ENCODE results near the gene ZNF786.
"Not testable (repeated sequence)": the region's sequence is repeated elsewhere in the genome, so short reads cannot be mapped to it uniquely, and the experiment has no call there.

ZNF786 gene

DNA sequence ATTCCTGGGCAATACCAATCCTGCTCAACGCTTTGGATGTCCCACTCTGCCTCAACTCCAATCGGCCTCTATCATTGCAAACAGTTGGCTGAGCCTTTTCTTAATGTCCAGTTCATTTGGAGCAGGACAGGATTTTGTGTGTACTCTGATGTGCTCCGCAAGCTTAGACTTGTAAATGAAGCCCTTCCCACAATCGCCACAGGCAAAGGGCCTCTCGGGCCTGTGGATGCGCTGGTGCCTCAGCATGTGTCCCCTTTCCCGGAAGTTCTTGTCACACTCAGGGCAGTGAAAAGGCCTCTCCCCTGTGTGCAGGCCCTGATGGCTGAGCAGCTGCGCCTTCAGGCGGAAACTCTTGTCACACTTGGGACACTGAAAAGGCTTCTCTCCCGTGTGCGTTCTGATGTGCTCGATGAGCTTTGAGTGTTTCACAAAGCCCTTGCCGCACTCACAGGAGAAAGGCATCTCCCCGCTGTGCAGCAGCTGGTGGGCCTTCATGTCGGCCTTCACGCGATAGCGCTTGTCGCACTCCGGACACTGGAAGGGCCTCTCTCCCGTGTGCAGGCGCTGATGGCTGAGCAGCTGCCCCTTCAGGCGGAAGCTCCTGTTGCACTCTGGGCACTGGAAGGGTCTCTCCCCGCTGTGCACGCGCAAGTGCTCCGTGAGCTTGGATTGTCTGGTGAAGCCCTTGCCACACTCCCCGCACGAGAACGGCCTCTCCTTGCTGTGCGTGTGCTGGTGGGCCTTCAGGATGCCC lies 20.0 kb downstream of the ZNF786 start:
- TF ChIP-seq ZNF274 (IDR thresholded peaks at IDR 0.05; ENCODE audit: low read depth, low read length): no peak
- H3K4me3 ChIP-seq (ENCODE audit: low read length): no peak overlapping the region

DNA sequence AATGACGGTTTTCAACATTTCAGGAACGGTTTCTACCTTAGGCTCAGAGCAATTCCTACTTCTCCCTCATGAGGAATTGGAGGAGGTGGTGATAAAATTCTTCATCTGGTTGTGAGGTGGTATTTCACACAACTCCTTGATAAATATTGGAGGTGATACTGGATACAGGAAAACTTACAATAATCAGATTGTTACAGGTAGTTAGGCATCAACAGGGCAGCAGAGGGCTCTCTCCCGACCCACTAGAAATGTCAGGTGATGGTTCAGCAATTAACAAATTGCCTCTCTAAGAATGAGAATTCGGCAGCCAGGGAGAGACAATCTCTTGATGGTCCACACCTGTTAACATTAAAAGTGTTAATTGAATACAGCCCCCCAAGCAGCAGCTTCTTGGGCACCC lies 22.6 kb downstream of the ZNF786 start:
- no peak for TF ChIP-seq ZNF274 (IDR thresholded peaks at IDR 0.05; ENCODE audit: low read depth, low read length)
- H3K4me3 ChIP-seq (ENCODE audit: low read length): no peak overlapping the region

DNA sequence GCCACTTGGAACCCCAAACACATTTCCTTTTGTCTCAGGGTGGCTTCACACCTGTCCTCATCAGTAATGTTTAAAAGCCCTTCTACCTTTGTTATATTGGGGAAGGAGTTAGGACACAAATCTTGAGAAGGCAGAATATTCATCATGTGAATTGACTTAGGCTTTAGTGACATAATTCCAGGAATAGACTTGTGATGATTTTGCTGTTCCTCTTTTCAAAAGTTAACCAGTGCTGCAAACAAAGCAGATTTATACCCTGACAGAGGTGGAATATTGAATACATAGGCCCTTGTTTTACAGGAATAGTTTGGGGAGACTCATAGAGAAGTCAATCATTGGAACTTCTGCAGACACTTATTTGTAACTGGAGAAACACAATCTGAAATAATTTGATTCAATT lies 27.0 kb downstream of the ZNF786 start:
- no peak overlapping the region for H3K4me3 ChIP-seq (ENCODE audit: low read length)
- TF ChIP-seq ZNF274 (IDR thresholded peaks at IDR 0.05; ENCODE audit: low read depth, low read length): no peak

DNA sequence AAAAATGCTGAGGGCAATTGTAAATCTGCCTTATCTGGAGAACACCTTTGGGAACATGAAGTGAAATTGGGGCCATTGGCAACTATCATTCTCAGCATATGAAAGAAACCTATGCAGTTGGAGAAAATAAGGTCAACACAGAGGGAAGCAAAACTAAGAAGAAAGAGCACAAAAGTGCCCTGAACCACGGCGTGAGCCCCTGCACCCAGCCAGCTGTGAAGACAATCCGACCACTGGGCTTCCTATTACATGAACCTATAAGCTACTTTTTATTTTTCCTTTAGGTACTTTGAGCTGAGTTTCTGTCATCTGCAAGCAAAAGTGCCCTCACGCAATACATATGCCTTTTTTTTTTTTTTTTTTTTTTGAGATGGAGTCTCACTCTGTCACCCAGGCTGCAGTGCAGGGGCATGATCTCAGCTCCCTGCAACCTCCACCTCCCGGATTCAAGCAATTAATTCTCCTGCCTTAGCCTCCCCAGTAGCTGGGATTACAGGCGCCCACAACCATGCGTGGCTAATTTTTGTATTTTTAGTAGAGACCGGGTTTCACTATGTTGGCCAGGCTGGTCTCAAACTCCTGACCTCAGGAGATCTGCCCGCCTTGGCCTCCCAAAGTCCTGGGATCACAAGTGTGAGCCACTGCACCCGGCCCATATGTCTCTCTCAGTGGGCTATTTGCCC lies 28.2 kb downstream of the ZNF786 start:
- H3K4me3 ChIP-seq (ENCODE audit: low read length): not testable (repeated sequence)

DNA sequence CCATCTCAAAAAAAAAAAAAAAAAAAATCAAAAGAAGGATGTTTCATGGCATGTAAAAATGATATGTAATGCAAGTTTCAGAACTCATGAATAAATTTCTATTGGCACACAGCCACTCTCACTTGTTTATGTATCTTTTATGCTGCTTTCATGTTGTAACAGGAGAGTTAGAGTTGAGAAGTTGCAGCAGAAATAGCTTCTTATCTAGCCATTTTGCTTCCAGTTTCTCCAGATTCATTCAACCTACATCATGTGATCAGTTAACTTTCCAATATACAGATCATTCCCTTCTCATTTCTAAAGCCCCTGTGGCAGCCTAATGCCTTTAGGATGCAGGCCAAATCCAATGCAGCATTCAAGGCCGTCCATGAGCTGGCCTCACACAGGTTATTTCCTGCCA lies 30.4 kb downstream of the ZNF786 start:
- H3K4me3 ChIP-seq (ENCODE audit: low read length): no peak overlapping the region
- no peak for TF ChIP-seq ZNF274 (IDR thresholded peaks at IDR 0.05; ENCODE audit: low read depth, low read length)

DNA sequence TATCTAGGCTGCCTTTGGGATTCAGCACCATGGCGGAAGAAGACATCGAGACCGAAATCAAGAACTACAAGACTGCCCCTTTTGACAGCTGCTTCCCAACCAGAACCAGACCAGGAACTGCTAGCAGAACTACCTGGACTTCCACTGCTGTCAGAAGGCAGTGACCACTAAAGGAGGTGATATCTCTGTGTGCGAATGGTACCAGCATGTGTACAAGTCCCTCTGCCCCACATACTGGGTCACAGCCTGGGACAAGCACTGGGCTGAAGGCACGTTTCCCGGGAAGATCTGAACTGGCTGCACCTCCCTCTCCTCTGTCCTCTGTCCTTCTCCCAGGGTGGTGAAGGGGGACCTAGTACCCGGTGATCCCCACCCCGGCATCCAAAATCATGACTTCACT lies 36.6 kb downstream of the ZNF786 start:
- H3K4me3 ChIP-seq (ENCODE audit: low read length): no peak overlapping the region
- no peak for TF ChIP-seq ZNF274 (IDR thresholded peaks at IDR 0.05; ENCODE audit: low read depth, low read length)

DNA sequence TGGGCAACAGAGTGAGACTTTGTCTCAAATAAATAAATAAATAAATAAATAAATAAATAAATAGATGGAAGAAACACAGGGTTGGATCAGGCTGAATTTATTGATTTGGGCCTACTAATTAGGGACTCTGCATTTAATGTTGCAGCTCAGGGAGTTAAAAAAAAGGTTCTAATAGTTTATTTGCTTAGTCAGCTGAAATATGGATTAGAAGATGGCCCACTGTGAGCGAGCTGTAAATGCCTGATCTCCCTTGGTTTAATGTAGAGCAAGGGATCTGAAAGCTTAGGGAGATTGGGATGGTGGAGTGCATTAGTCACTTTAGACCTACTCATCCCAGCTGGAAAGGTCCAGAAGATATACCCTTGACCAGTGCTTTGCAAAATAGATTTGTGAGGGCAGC lies 37.1 kb downstream of the ZNF786 start:
- H3K4me3 ChIP-seq (ENCODE audit: low read length): no peak overlapping the region
- TF ChIP-seq ZNF274 (IDR thresholded peaks at IDR 0.05; ENCODE audit: low read depth, low read length): no peak

DNA sequence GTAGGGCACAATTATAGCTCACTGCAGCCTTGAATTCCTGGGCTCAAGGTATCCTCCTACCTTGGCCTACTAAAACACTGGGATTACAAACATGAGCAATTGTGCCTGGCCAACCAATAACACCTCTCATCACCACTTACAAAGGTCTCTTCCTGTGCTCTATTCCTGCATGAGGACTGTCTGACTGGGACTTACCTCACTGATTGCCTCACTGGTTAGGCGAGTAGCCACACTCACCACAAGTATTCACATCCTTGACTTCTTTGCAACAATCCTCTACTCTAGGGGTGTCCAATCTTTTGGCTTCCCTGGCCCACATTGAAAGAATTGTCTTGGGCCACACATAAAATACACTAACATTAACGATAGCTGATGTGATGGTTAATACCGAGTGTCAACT lies 39.6 kb downstream of the ZNF786 start:
- no peak for TF ChIP-seq ZNF274 (IDR thresholded peaks at IDR 0.05; ENCODE audit: low read depth, low read length)

DNA sequence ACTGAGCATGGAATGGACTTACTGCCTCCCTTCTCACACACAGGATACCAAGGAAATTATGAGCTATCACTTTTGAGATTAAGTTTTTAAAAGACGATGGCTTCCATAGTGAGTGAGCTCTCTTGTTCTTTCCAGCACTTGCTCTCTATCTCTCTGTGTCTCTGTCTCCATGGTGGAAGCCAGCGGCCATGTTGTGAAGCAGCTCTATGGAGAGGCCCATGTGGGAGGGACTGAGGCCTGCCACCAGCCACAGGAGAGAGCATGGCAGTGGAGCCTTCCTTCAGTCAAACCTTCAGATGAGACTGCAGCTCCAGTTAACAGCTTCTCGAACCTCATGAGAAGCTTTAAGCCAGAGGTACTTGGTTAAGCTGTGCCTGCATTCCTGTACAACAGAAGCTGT lies 41.7 kb downstream of the ZNF786 start:
- TF ChIP-seq ZNF274 (IDR thresholded peaks at IDR 0.05; ENCODE audit: low read depth, low read length): no peak
- no peak overlapping the region for H3K4me3 ChIP-seq (ENCODE audit: low read length)

More for the DNA sequence above, 39.6 kb downstream of the ZNF786 start:
- H3K4me3 ChIP-seq (ENCODE audit: low read length): no peak overlapping the region

DNA sequence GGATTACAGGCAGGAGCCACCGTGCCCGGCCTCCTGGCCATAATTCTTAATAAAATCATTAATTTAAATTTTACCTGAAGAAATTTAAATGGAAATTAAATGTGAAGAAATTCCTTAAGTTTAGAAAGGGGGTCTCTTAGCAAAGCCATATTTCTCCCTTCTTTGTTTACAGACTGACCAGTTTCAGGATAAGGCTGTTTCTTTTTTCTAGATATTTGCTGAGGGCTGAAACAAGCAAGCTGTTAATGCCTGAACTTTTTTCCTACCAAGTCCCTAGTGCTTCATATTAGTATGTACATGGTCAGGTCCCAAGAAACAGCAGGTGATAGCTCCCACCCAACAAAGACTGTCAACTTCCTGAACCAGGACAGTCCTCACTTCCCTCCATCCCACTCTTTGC lies 44.1 kb downstream of the ZNF786 start:
- TF ChIP-seq ZNF274 (IDR thresholded peaks at IDR 0.05; ENCODE audit: low read depth, low read length): no peak
- H3K4me3 ChIP-seq (ENCODE audit: low read length): no peak overlapping the region

DNA sequence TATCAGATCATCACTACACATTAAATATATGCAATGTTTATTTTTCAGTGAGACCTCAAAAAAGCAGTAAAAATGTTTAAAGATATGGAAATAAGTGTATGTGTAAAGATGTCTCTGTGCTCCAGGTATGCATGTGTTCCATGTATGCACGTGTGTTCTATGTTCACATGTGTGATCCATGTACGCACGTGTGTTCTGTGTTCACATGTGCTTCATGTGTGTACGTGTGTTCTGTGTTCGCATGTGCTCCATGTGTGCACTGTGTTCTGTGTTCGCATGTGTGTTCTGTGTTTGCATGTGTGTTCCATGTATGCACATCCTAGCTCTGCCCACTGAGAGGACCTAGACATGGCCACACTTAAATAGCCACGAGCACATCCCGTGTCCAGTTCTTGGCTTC lies 46.6 kb downstream of the ZNF786 start:
- TF ChIP-seq ZNF274 (IDR thresholded peaks at IDR 0.05; ENCODE audit: low read depth, low read length): no peak
- H3K4me3 ChIP-seq (ENCODE audit: low read length): no peak overlapping the region

DNA sequence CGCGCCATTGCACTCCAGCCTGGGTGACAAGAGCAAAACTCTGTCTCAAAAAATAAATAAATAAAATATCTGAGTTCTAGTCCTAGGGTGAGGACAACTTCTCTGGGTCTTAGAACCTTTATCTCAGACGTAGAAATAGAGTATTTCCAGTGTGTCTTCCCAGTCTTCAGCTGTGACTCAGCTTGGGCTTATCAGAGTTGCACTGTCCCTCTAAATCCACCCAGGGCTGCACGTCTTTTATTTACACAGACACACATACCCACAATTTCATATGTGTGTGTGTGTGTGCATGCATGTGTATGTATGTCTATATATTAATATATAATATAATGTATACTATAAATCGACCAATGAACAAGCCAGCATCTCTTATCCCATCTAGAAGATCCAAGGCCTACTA lies 49.2 kb downstream of the ZNF786 start:
- no peak for TF ChIP-seq ZNF274 (IDR thresholded peaks at IDR 0.05; ENCODE audit: low read depth, low read length)
- no peak overlapping the region for H3K4me3 ChIP-seq (ENCODE audit: low read length)

DNA sequence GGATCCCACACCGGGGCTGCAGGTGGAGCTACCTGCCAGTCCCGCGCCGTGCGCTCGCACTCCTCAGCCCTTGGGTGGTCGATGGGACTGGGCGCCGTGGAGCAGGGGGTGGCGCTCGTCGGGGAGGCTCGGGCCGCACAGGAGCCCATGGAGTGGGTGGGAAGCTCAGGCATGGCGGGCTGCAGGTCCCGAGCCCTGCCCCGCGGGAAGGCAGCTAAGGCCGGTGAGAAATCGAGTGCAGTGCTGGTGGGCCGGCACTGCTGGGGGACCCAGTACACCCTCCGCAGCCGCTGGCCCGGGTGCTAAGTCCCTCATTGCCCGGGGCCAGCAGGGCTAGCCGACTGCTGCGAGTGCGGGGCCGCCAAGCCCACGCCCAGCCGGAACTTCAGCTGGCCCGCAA lies 51.9 kb downstream of the ZNF786 start:
- not testable (repeated sequence) for H3K4me3 ChIP-seq (ENCODE audit: low read length)

DNA sequence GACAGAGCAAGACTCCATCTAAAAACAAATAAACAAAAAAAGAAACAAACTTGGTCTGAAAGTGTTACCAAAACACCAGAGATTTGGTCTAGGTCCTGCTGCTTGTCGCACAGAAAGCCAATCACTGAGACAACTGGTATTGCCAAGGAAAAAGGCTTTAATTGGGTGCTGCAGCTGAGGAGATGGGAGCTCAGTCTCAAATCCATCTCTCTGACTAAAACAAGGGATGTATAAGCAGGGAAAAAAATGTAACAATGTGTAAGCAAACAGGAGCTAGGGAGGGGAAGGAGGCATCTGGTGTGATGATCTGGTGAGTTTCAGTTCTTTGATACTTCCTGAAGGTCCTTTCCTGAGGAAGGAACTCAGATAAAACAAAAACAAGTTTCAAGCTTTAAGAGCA lies 53.8 kb downstream of the ZNF786 start:
- TF ChIP-seq ZNF274 (IDR thresholded peaks at IDR 0.05; ENCODE audit: low read depth, low read length): no peak
- no peak overlapping the region for H3K4me3 ChIP-seq (ENCODE audit: low read length)

DNA sequence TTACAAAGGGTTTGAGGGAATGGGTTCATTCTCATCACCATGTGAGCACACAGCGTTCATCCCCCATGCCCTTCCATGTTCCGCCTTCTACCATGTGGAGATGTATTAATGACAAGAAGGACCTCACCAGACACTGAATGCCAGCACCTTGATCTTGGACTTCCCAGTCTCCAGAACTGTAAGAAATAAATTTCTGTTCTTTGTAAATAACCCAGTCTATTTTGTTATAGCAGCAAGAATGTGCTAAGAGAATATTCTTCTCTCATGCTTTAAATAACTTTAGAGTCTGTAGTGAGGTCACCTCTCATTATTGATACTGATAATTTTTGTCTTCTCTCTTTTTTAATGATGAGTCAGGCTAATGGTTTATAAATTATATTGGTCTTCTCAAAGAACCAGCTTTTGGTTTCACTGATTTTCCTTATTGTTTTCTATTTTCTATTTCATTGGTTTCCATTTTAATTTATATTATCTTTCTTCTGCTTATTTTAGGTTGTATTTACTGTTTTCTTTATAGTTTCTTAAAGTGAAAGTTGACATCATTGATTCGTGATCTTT lies 59.1 kb downstream of the ZNF786 start:
- TF ChIP-seq ZNF274 (IDR thresholded peaks at IDR 0.05; ENCODE audit: low read depth, low read length): no peak
- no peak overlapping the region for H3K4me3 ChIP-seq (ENCODE audit: low read length)

DNA sequence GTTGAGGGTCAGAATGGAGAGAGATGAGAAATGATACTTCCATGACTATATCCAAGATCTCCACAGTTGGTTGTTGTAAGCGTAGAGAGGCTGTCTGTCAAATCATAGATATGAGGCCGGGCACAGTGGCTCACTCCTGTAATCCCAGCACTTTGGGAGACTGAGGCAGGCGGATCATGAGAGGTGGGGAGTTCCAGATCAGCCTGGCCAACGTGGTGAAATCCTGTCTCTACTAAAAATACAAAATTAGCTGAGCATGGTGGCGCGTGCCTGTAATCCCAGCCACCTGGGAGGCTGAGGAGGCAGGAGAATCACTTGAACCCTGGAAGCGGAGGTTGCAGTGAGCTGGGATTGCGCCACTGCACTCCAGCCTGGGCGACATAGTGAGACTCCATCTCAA lies 60.1 kb downstream of the ZNF786 start:
- H3K4me3 ChIP-seq (ENCODE audit: low read length): not testable (repeated sequence)

All from GM08714 (cell line).